T47D (cell line): ENCODE results near the gene VASH2.
"Not testable (repeated sequence)": the region's sequence is repeated elsewhere in the genome, so short reads cannot be mapped to it uniquely, and the experiment has no call there.

Experiments
- DNase-seq, 2 experiments: peaks; one replicate each; pipeline versions ENCODE4 v3.0.0 to v3.0.0-alpha.2; 2011 to 2012; ENCODE audit warnings: low read depth in 1 of 2, low spot score in 1 of 2
- JUND ChIP-seq: IDR thresholded peaks from 2 replicates; pipeline ENCODE4 v1.6.1; 2012; ENCODE audit warnings: low read depth
- in situ Hi-C: cut with HindIII; loops from 2 replicates; pipeline ENCODE4 v1.10.0; 2016; ENCODE audit warnings: low sequenced_read_pairs, low pct_unique_long_range_greater_than_20kb

VASH2 gene

DNA sequence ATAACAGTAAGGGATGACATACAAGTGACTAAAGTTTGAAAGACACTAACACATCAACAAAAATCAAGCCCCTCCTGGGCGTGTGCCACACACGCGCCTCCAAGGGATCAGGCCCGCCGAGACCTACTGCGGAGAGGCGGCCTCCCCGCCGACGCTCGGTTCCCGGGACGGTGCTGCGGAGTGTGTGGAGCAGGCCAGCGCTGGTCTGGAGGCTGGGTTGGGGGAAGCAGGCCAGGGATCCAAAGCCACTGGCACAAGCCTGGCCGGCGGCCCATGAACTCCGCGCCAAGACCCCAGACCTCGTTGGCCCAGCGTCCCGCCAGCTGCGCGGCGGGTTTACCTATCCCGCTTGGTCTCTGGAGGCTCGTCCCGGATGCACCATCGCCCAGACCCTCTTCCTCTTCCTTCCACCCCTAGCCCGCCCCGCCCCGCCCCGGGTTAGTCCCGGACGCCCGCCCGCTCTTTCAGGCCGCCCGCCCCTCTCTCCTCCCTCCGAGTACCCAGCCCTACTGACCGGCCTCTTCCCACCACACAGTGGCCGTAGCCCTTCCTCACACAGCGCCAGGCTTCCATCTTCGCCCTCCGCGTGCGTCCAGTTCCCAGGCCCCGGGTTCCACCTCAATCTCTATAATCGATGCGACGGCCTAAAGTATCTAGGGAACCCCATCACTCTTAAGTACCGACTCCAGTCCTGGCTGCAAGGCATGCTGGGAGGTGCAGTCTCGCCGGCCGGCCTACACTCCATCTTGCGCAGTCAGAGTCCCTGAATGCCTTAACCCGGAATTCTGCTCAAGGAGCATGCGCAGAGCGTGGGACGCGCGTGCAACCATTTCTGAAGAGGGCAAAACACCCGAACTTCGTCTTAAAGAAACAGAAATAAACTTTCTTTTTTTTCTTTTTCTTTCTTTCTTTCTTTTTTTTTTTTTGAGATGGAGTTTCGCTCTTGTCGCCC lies 65.0 kb downstream of the VASH2 start, which contains the start of gene ANGEL2:
Gene ANGEL2, minus strand, starts transcription at position 769 of the 952 bp plus-strand sequence. Its CDS starts 196 bp downstream, at position 573.
- TF ChIP-seq JUND = no peak
- peak; percentile 93 to 99 for DNase-seq
- in situ Hi-C loops = no loop called here

DNA sequence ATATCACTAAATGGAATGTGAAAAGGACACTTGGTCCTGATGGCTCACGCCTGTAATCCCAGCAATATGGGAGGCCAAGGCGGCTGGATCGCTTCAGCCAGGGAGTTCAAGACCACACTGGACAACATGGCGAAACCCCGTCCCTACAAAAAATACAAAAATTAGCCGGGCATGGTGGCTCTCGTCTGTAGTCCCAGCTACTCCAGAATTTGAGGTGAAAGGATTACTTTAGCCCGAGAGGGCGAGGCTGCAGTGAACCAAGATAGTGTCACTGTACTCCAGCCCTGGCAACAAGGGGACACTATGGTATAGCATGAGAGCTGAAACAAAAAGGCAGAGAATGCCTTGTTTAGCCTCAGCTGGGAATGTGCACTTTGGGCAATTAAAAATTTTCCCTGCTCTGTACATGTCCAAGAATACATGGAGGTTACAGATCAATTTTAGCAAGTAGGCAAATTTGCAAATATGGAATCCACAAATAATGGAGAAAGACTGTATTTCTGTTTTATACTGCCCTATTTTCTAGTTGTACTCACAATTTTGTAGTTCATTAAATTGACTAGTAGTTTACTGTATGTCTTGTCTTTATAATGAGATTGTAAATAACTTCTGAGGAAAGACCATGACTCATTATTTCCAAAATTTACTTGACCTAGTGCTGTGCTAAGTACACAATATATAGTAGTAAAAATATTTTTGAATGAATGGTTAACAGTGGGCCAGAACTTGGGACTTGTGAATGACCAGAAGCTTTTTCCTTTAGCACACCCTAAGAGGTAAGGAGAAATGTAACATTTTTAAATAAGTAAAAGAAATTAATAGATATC lies 67.3 kb downstream of the VASH2 start:
- TF ChIP-seq JUND = no peak
- DNase-seq = no peak

DNA sequence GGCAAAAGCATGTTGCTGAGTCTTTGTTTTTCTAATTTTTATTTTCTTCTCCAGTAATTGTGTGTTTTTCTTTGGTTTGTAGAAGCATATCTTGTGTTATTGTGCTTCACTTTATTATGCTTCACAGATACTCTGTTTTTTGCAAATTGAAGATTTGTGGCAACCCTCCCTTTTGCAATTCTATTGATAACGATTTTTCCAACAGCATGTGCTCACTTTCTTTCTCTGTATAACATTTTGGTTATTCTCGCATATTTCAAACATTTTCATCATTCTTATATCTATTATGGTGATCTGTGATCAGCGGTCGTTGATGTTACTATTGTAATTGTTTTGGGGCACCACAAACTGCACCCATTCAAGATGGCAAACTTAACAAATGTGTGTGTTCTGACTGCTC lies 69.1 kb downstream of the VASH2 start:
- no peak for TF ChIP-seq JUND
- no peak for DNase-seq
- in situ Hi-C loops = no loop called here

More for the DNA sequence above, 67.3 kb downstream of the VASH2 start:
- in situ Hi-C loops = no loop called here

DNA sequence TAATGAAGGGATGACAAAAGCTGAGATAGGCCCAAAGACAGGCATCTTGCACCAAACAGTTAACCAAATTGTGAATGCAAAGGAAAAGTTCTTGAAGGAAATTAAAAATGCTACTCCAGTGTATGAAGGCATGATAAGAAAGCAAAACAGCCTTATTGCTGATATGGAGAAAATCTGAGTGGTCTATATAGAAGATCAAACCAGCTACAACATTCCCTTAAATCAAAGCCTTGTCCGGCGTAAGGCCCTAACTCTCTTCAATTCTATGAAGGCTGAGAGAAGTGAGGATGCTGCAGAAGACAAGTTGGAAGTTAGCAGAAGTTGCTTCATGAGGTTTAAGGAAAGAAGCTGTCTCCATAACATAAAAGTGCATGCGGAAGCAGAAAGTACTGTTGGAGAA lies 69.7 kb downstream of the VASH2 start:
- in situ Hi-C loops = no loop called here
- no peak for DNase-seq

DNA sequence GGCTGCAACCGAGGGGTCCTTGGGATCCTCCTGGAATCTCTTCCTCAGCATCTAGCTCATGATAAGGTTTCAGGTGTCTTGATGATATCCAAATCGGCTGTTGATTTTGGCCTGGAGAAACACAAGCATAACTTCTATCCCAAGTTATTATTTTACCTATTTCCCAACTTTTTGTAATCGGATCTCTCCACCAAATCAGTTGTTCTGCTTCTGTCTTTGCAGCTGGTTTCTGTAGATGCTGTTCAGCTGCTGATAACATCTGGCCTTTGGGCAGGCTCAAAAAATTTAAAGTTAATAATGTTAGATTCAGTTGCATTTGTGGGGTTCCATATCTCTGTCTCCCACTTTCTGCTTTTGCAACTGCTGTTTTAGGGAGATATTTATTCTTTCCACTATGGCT lies 76.7 kb downstream of the VASH2 start:
- DNase-seq, in situ Hi-C loops: not testable (repeated sequence)

More for the DNA sequence above, 69.7 kb downstream of the VASH2 start:
- no peak for TF ChIP-seq JUND

DNA sequence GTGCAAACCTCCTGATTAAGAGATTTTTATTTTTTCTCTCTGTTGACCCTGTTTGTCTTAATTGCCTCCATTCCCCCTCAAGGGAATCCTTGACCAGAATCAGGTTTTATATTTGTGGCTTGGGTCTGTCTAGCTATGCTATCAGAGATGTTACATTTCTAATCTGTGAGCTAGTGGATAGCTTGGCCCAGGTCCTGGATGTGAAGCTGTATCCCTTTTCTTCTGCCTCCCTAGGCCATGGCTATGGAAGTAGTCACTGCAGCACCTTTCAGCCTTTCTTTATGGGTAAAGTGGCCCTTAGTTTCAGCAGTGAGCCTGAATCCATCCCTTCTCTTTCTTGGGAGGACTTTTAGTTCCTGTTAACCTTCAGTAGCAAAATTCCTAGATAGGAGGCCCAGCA lies 82.3 kb downstream of the VASH2 start:
- DNase-seq = no peak
- in situ Hi-C loops = no loop called here
- TF ChIP-seq JUND = no peak

DNA sequence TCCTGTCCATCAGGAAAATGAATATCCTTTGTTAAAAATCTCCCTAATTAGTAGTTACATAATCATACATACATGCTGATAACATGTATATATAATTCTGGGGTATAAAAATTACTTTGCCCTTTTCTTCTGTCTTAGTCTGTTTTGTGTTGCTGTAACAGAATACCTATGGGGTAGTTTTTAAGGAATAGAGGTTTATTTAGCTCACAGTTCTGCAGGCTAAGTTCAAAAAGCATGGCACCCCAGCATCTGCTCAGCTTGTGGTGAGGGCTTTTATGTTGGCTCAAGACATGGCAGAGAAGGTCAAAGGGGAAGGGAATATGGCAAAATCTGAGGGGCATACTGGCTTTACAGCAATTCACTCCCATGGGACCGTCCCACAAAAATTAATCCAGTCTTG lies 84.4 kb downstream of the VASH2 start:
- in situ Hi-C loops = no loop called here
- DNase-seq = no peak
- no peak for TF ChIP-seq JUND

DNA sequence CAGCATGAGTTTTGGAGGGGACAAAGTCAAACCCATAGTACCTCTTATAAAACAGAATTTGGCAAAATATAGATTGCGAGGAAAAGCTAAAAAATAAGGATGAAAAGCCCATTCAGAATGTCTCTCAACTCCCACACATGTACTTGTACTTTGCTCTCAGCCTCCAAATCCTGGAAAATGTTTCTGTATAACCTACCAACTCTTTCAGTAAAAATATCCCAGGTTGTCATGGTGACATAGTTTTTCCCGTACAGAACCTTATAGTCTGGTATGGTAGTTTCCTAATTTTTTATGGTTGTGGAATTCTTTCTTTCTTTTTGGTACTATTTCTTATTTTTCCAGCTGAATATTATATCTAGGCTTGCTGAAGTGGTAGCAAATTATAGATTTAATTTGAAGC lies 85.2 kb downstream of the VASH2 start:
- DNase-seq = no peak
- in situ Hi-C loops = no loop called here

More for the DNA sequence above, 85.2 kb downstream of the VASH2 start:
- no peak for TF ChIP-seq JUND
